K562 (cell line): ENCODE data around the gene SECISBP2. TPM values are rescaled to one million over a fixed set of nuclear protein-coding genes. Genes with fewer than 3 reads are reported as not detected.

Experiments
- ATAC-seq: fragments of 200-7000 bp; cut with Tn5 transposase; 3 replicates; pipeline ENCODE4 v1.9.1; 2020; ENCODE audit warnings: moderate library complexity
- BruUV-seq: library from RNA; stranded (reverse); fragments of 400-500 nt; replicated peaks from 2 replicates; lab custom pipeline; 2021; lab: Mats Ljungman, UMichigan
- CTCF ChIA-PET: fragments of 300-600 bp; formaldehyde crosslinking; extraction: SDS; loops from one replicate; lab custom pipeline; 2021; ENCODE audit warnings: low intra/inter-chr PET ratio; lab: Yijun Ruan, JAX
- POLR2A ChIA-PET: fragments of 300-600, 350-650 bp; sonication (Branson Sonifier 250); formaldehyde crosslinking; extraction: SDS; loops from one replicate; lab custom pipeline; 2021; ENCODE audit warnings: antibody characterized with exemption, inconsistent platforms; lab: Yijun Ruan, JAX
- DNase-seq, 4 experiments: peaks; one replicate each; pipeline versions ENCODE4 v3.0.0 to v3.0.0-alpha.2; 2011 to 2018; ENCODE audit warnings: low spot score in 3 of 4, mixed read lengths in 3 of 4; ENCODE audit errors: extremely low read depth in 1 of 4
- FAIRE-seq: peaks from 2 replicates; lab custom pipeline; 2011; peaks lifted over from hg19 to GRCh38; lab: Jason Lieb, UNC
- H2AFZ ChIP-seq: 2 replicates; pipeline ENCODE4 v1.6.0; 2011; ENCODE audit warnings: low read depth, low read length, control low read depth, inconsistent platforms
- H3K27ac ChIP-seq: fragments of 200-600 bp; 3 replicates; pipeline ENCODE4 v1.8.0; 2011; ENCODE audit warnings: low read depth, mild to moderate bottlenecking, control low read depth, inconsistent platforms, low read length, moderate library complexity, mixed read lengths; ENCODE audit errors: extremely low read depth
- H3K27me3 ChIP-seq, 2 experiments: fragments of 300-600 bp in 1 of 2; 2 replicates in 1 of 2; 3 replicates in 1 of 2; pipeline versions ENCODE4 v1.6.0 to v1.8.0; 2011; ENCODE audit warnings: inconsistent platforms in 2 of 2, low read length in 2 of 2, mild to moderate bottlenecking in 1 of 2, mixed read lengths in 1 of 2, moderate library complexity in 1 of 2; ENCODE audit not compliant: control insufficient read depth in 2 of 2, insufficient read depth in 2 of 2
- H3K36me3 ChIP-seq: fragments of 300-600 bp; 3 replicates; pipeline ENCODE4 v1.8.0; 2011; ENCODE audit warnings: mild to moderate bottlenecking, low read length, inconsistent platforms; ENCODE audit not compliant: control insufficient read depth, insufficient read depth
- H3K4me1 ChIP-seq, 2 experiments: fragments of 200-600 bp in 1 of 2; replicated peaks in 1 of 2; 2 replicates in 1 of 2; 3 replicates in 1 of 2; pipeline versions ENCODE4 v1.5.1 to v1.8.0; 2011; ENCODE audit warnings: inconsistent platforms in 2 of 2, low read length in 2 of 2, mild to moderate bottlenecking in 1 of 2, mixed read lengths in 1 of 2, moderate library complexity in 1 of 2; ENCODE audit not compliant: control insufficient read depth in 2 of 2, insufficient read depth in 2 of 2
- H3K4me2 ChIP-seq: 2 replicates; pipeline ENCODE4 v1.6.1; 2011; ENCODE audit warnings: low read length, control low read depth, inconsistent platforms, mixed read lengths; ENCODE audit not compliant: insufficient read depth
- H3K4me3 ChIP-seq: fragments of 200-600 bp; sonication (generic), shearing (Covaris generic); 2 replicates; pipeline ENCODE4 v1.5.1; 2016; ENCODE audit warnings: control low read depth, inconsistent platforms
- H3K79me2 ChIP-seq: fragments of 200-600 bp; 3 replicates; pipeline ENCODE4 v1.8.0; 2011; ENCODE audit warnings: low read length, inconsistent platforms; ENCODE audit not compliant: control insufficient read depth, insufficient read depth
- H3K9ac ChIP-seq, 2 experiments: 2 replicates each; pipeline versions ENCODE4 v1.6.0 to v1.6.1; 2011; ENCODE audit warnings: low read depth in 2 of 2, low read length in 2 of 2, control low read depth in 1 of 2, inconsistent platforms in 1 of 2, mild to moderate bottlenecking in 1 of 2, mixed read lengths in 1 of 2; ENCODE audit not compliant: insufficient read depth in 1 of 2
- H3K9me1 ChIP-seq: one replicate; pipeline ENCODE4 v1.6.0; 2011; ENCODE audit warnings: inconsistent platforms, mild to moderate bottlenecking, low read length, moderate library complexity; ENCODE audit not compliant: control insufficient read depth, insufficient read depth
- H3K9me3 ChIP-seq: replicated peaks from 2 replicates; pipeline ENCODE4 v1.5.1; 2011; ENCODE audit warnings: low read depth, low read length, inconsistent platforms; ENCODE audit not compliant: control insufficient read depth, insufficient read depth
- H4K20me1 ChIP-seq: replicated peaks from 2 replicates; pipeline ENCODE4 v1.6.1; 2011; ENCODE audit warnings: low read length, inconsistent platforms, mixed read lengths; ENCODE audit not compliant: control insufficient read depth, insufficient read depth
- CBX3 ChIP-seq, 2 experiments: IDR thresholded peaks; 1 replicate in 1 of 2; 2 replicates in 1 of 2; pipeline ENCODE4 v1.6.1; 2012; ENCODE audit warnings: inconsistent platforms in 2 of 2, low read length in 2 of 2, borderline replicate concordance in 1 of 2, control low read depth in 1 of 2
- DACH1 ChIP-seq: fragments of 450-650 bp; IDR thresholded peaks from 2 replicates; pipeline ENCODE4 v1.6.1; 2018; ENCODE audit not compliant: partially characterized antibody
- FOXJ2 ChIP-seq: fragments of 200-800 bp; sonication (Bioruptor generic); IDR thresholded peaks from 2 replicates; pipeline ENCODE4 v1.6.1; 2016; ENCODE audit warnings: missing genetic modification characterization, missing compliant biosample characterization
- MTA2 ChIP-seq: fragments of 450-650 bp; IDR thresholded peaks from 2 replicates; pipeline ENCODE4 v1.6.1; 2016; ENCODE audit warnings: low read depth
- NFYB ChIP-seq: IDR thresholded peaks from 2 replicates; pipeline ENCODE4 v1.6.1; 2011; ENCODE audit warnings: mild to moderate bottlenecking, moderate library complexity; ENCODE audit not compliant: insufficient read length; ENCODE audit errors: extremely low read depth
- POLR2A ChIP-seq: fragments of 450-650 bp; conservative IDR thresholded peaks from 2 replicates; pipeline ENCODE4 v1.6.1; 2016
- POLR3A ChIP-seq: IDR thresholded peaks from 2 replicates; pipeline ENCODE4 v1.6.1; 2011; ENCODE audit warnings: borderline replicate concordance, mild to moderate bottlenecking, moderate library complexity; ENCODE audit not compliant: insufficient read length, insufficient read depth; ENCODE audit errors: extremely low read depth
- RBM25 ChIP-seq: fragments of 200-400 bp; formaldehyde crosslinking; IDR thresholded peaks from 2 replicates; pipeline ENCODE4 v1.6.1; 2018; ENCODE audit warnings: low read length, low read depth, moderate library complexity; ENCODE audit not compliant: severe bottlenecking
- SMAD2 ChIP-seq: fragments of 150-350 bp; IDR thresholded peaks from 2 replicates; pipeline ENCODE4 v1.6.1; 2014; ENCODE audit warnings: low read depth, mild to moderate bottlenecking, low read length
- SP2 ChIP-seq: IDR thresholded peaks from 2 replicates; pipeline ENCODE4 v1.6.1; 2011; ENCODE audit warnings: mild to moderate bottlenecking, low read depth, low read length, moderate library complexity; ENCODE audit not compliant: poor library complexity, severe bottlenecking; ENCODE audit errors: extremely low read depth
- STAG1 ChIP-seq: sonication (generic); formaldehyde crosslinking; IDR thresholded peaks from 2 replicates; pipeline ENCODE4 v1.5.0; 2020; ENCODE audit warnings: missing genetic modification reagents, borderline replicate concordance
- USF1 ChIP-seq: sonication (generic); formaldehyde crosslinking; IDR thresholded peaks from 2 replicates; pipeline ENCODE4 v1.9.0; 2022; ENCODE audit warnings: mild to moderate bottlenecking, missing genetic modification reagents
- ZNF76 ChIP-seq: fragments of 250-450 bp; sonication (Bioruptor Pico); IDR thresholded peaks from 2 replicates; pipeline ENCODE4 v1.4.0; 2020; ENCODE audit warnings: mild to moderate bottlenecking, moderate library complexity, borderline replicate concordance
- WGBS: fragments of 100-300 bp; shearing (Covaris generic); methylation state at CpG from one replicate; pipeline ENCODE4 v1.1.6; 2016; ENCODE audit warnings: low coverage, mixed read lengths; ENCODE audit not compliant: insufficient coverage; ENCODE audit errors: missing lambda C conversion rate; 5-methylcytosine and 5-hydroxymethylcytosine counted together
- in situ Hi-C: fragments of 300-500 bp; cut with MboI; formaldehyde crosslinking; loops from 4 replicates; pipeline ENCODE4 v1.15.0; 2018; ENCODE audit warnings: inconsistent platforms, mixed read lengths
- intact Hi-C: fragments of 100-400 bp; cut with micrococcal nuclease; formaldehyde crosslinking; loops from 2 replicates; pipeline ENCODE4 v1.14.2; 2022
- polyA plus RNA-seq, 8 experiments: library from polyadenylated mRNA; depleted of rRNA in 4 of 8; stranded (reverse) in 5 of 8; unstranded in 3 of 8; fragments of >200 nt; fragmentation: Nextera tagmentation in 2 of 8; fragmentation: Illumina TruSeq in 1 of 8; extraction: Ambion mirVana in 2 of 8; extraction: Trizol in 1 of 8; gene quantifications; 2 replicates each; pipeline versions ENCODE4 v1.2.1 to v1.2.3, GENCODE V29; 2011 to 2014; ENCODE audit warnings: inconsistent platforms in 1 of 8, missing spikeins in 1 of 8
- total RNA-seq, 7 experiments: library from RNA; depleted of rRNA in 6 of 7; stranded (reverse); fragments of >200 nt in 6 of 7; fragmentation: Illumina TruSeq in 2 of 7; extraction: Trizol in 2 of 7; gene quantifications; 2 replicates each; pipeline versions ENCODE4 v1.2.1 to v1.2.3, GENCODE V29; 2011 to 2021; ENCODE audit warnings: low replicate concordance in 1 of 7
- TF ChIP-seq, protein P1 (sequence below): fragments of 250-450 bp; sonication (Bioruptor Pico); IDR thresholded peaks from 2 replicates; pipeline ENCODE4 v1.5.0; 2020; ENCODE audit warnings: mild to moderate bottlenecking, borderline replicate concordance
- TF ChIP-seq, protein P2 (sequence below): sonication (generic); formaldehyde crosslinking; IDR thresholded peaks from 2 replicates; pipeline ENCODE4 v1.8.0; 2022; ENCODE audit warnings: mild to moderate bottlenecking, missing genetic modification reagents, borderline replicate concordance

Gene SECISBP2
- total and polyA plus RNA-seq, 9 of the 15 experiments (the other 6 are each of a cell fraction or from before 2014, with no cell fraction given), result 3.2 to 41.6 (median 26.1) TPM

DNA sequence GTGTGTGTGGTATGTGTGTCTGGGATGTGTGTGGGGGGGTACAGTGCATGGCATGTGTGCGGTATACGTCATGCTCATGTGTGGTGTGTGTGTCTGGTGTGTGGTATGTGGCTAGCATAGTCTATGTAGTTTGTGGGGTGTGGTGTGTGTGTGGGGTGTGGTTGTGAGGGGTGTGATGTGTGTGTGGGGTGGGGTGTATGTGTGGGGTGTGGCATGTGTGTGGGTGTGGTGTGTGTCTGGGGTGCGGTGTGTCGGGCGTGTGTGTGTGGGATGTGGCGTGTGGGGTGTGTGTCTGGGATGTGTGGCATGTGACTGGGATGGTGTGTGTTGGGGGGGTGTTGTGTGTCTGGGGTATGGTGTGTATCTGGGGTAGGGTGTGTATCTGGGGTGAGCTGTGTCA is 52.3 kb downstream of the SECISBP2 start:
- no peaks in the 10 kb centered on the region for H3K36me3 ChIP-seq
- DNase-seq (no peak), ATAC-seq (no peak), FAIRE-seq (no peak)
- H3K4me1 ChIP-seq, result peaks cover 0 to 5% of the 10 kb centered on the region in 2 experiments; a peak in 2 of 5 replicates
- in situ Hi-C loops (no loop called here), intact Hi-C loops (no loop called here)
- H3K27ac ChIP-seq, result no peak overlapping the region
- CTCF ChIA-PET, result no interaction called here
- POLR2A ChIA-PET, result no interaction called here
- no peaks in the 10 kb centered on the region for H3K9me3 ChIP-seq
- peaks cover 0 to 16% of the 10 kb centered on the region in 2 experiments; a peak in 1 of 5 replicates for H3K27me3 ChIP-seq
- no peak overlapping the region for H3K4me3 ChIP-seq
- WGBS, result 62% methylated on average over 2 of the region's 6 CpGs
- no peaks in the 10 kb centered on the region for H3K79me2 ChIP-seq
- no TSS peak for BruUV-seq
- H3K9ac ChIP-seq, result no peak overlapping the region
- H3K4me2 ChIP-seq, result no peak overlapping the region
- H4K20me1 ChIP-seq, result no peaks in the 10 kb centered on the region
- H2AFZ ChIP-seq, result no peak overlapping the region
- TF ChIP-seq POLR3A, result no peak
- no peak for TF ChIP-seq STAG1
- TF ChIP-seq CBX3 (IDR thresholded peaks at IDR 0.05; ENCODE audit: borderline replicate concordance in 1 of 2, low read length in 2 of 2), result no peak
- TF ChIP-seq ZNF76, result no peak
- TF ChIP-seq SP2, result no peak
- no peak for TF ChIP-seq FOXJ2
- TF ChIP-seq, protein P1, sequence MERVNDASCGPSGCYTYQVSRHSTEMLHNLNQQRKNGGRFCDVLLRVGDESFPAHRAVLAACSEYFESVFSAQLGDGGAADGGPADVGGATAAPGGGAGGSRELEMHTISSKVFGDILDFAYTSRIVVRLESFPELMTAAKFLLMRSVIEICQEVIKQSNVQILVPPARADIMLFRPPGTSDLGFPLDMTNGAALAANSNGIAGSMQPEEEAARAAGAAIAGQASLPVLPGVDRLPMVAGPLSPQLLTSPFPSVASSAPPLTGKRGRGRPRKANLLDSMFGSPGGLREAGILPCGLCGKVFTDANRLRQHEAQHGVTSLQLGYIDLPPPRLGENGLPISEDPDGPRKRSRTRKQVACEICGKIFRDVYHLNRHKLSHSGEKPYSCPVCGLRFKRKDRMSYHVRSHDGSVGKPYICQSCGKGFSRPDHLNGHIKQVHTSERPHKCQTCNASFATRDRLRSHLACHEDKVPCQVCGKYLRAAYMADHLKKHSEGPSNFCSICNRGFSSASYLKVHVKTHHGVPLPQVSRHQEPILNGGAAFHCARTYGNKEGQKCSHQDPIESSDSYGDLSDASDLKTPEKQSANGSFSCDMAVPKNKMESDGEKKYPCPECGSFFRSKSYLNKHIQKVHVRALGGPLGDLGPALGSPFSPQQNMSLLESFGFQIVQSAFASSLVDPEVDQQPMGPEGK (CRISPR knock-in tag), result no peak
- no peak for TF ChIP-seq DACH1
- TF ChIP-seq RBM25, result no peak
- no peak for TF ChIP-seq SMAD2
- no peak for TF ChIP-seq USF1 (CRISPR knock-in tag)
- TF ChIP-seq NFYB, result no peak
- TF ChIP-seq, protein P2, sequence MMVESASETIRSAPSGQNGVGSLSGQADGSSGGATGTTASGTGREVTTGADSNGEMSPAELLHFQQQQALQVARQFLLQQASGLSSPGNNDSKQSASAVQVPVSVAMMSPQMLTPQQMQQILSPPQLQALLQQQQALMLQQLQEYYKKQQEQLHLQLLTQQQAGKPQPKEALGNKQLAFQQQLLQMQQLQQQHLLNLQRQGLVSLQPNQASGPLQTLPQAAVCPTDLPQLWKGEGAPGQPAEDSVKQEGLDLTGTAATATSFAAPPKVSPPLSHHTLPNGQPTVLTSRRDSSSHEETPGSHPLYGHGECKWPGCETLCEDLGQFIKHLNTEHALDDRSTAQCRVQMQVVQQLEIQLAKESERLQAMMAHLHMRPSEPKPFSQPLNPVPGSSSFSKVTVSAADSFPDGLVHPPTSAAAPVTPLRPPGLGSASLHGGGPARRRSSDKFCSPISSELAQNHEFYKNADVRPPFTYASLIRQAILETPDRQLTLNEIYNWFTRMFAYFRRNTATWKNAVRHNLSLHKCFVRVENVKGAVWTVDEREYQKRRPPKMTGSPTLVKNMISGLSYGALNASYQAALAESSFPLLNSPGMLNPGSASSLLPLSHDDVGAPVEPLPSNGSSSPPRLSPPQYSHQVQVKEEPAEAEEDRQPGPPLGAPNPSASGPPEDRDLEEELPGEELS (CRISPR knock-in tag), result no peak
- TF ChIP-seq MTA2, result no peak
- TF ChIP-seq POLR2A, result no peak
- no peaks in the 10 kb centered on the region for H3K9me1 ChIP-seq
